ENCODE data around the gene ATP13A5. TPM values are rescaled to one million over a fixed set of nuclear protein-coding genes. Genes with fewer than 3 reads are reported as not detected.
A peak's percentile ranks its signal among the peaks of the same experiment; 100 is the strongest.

Gene ATP13A5
- total and polyA plus RNA-seq, 2 experiments from 2014 or later = not detected

DNA sequence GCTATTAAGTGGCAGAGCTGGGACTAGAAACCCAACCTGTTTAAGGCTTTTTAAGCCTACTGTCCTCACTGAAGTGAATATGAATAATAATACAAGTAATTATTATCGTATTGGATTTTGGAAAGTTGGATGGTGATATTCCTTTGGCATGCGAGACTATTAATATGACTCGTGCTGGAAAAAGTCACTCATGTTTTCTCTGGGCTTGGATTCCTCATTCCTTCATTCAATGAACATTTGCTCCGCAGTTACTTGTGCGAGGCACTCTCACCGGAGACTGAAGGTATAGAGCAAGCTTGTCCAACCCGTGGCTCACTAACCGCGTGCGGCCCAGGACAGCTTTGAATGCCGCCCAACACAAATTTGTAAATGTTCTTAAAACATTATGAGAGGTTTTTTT is 136.8 kb downstream of the ATP13A5 start:
- in situ Hi-C loops (cut with MboI) = no loop called here
- Histone ChIP-seq H3K9me2 (ENCODE audit: insufficient read depth) (no peaks in the 10 kb centered on the region), H3K9me3 (ENCODE audit: low read depth) (no peaks in the 10 kb centered on the region), H3K79me2 (ENCODE audit: insufficient read depth) (no peaks in the 10 kb centered on the region), H3K4me3 (0 out of 2 replicates have a peak overlapping the region, but pooled peaks have one; percentile 53), H3K36me3 (ENCODE audit: low read depth) (no peaks in the 10 kb centered on the region), H3K4me1 (ENCODE audit: insufficient read depth) (no peaks in the 10 kb centered on the region), H3K4me2 (ENCODE audit: unreplicated experiment) (no peak overlapping the region), H3K27me3 (replicated peaks; ENCODE audit: insufficient read depth) (peaks cover 17% of the 10 kb centered on the region), H4K20me1 (ENCODE audit: insufficient read depth) (no peaks in the 10 kb centered on the region), H3K27ac (no peak overlapping the region), H2AFZ (peak overlapping the region; percentile 79; the same call in 1 of the 2 replicates), H3F3A (ENCODE audit: insufficient read depth) (no peaks in the 10 kb centered on the region), H3K9ac (no peak overlapping the region)
- TF ChIP-seq EZH2 (IDR thresholded peaks at IDR 0.05; ENCODE audit: insufficient read depth, poor library complexity, severe bottlenecking) (no peak), EZH2phosphoT487 (IDR thresholded peaks at IDR 0.05; ENCODE audit: insufficient read depth, low read depth) (no peak)
- 45% methylated on average over 11 of the region's 11 CpGs for WGBS, 2 experiments (ENCODE audit: low coverage in 1 of 2, low lambda C conversion rate in 2 of 2, missing lambda C conversion rate in 2 of 2)
- peak; percentile 6 for DNase-seq

DNA sequence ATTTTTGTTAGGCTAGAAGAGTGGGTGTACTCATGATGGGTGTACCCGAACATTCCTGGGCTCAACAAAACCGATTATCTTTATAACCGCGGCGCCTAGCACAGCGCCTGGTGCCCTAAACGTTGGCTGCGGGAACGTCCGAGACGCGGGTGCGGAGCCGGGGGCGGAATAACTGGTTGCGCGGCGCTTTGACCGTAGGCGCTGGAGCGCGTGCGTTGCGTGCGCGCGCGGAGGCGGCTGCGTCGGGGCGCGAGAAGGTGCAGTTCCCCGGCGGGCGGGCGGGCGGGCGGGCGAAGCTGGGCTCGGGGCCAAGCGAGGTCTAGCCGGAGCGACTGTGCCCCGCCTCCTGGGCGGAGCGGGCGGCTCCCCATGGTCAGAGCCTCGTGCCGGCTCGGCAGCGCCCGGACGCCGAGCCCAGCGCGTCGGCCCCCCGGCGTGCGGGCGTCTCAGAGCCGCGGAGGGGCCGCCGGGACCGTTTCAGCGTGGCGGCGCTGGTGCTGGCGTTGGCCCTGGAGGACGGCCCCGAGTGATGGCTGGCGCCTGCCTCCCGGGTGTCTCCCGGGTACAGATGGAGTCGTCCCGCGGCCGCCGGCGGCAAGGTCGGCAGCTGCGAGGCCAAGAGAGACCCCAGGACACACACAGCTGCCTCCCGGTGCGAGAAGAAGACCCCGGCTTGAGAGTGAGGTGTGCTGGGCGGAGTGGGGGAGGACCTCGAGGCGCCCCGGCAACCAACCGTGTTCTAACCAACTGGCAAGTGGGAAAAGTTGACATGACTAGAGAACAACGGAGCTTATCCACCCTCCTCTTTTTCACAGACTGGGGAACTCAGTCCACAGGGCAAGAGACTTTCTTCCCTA is 137.5 kb downstream of the ATP13A5 start, which contains the start of gene PLAAT1:
TSS of gene PLAAT1 (plus strand) at position 373 of the 857 bp plus-strand sequence. CDS start 14,429 bp downstream, outside the sequence.
- Histone ChIP-seq H3F3A (ENCODE audit: insufficient read depth) (no peaks in the 10 kb centered on the region), H2AFZ (peak within 1 kb of the TSS; percentile 79), H3K4me2 (ENCODE audit: unreplicated experiment) (peak within 1 kb of the TSS; percentile 42), H3K9ac (no peak within 1 kb of the TSS), H3K27me3 (replicated peaks; ENCODE audit: insufficient read depth) (peaks cover 17% of the 10 kb centered on the region), H3K27ac (no peak within 1 kb of the TSS), H3K9me2 (ENCODE audit: insufficient read depth) (no peaks in the 10 kb centered on the region), H4K20me1 (ENCODE audit: insufficient read depth) (no peaks in the 10 kb centered on the region), H3K9me3 (ENCODE audit: low read depth) (no peaks in the 10 kb centered on the region), H3K4me1 (ENCODE audit: insufficient read depth) (no peaks in the 10 kb centered on the region), H3K36me3 (ENCODE audit: low read depth) (no peaks in the 10 kb centered on the region), H3K4me3 (peak within 1 kb of the TSS; percentile 59), H3K79me2 (ENCODE audit: insufficient read depth) (no peaks in the 10 kb centered on the region)
- in situ Hi-C loops (cut with MboI) = no loop called here
- 2 to 4% methylated on average over 49 to 69 of the region's 93 CpGs for WGBS, 2 experiments (ENCODE audit: low coverage in 1 of 2, low lambda C conversion rate in 2 of 2, missing lambda C conversion rate in 2 of 2)
- TF ChIP-seq EZH2phosphoT487 (IDR thresholded peaks at IDR 0.05; ENCODE audit: insufficient read depth, low read depth) = no peak
- no peak for TF ChIP-seq EZH2 (IDR thresholded peaks at IDR 0.05; ENCODE audit: insufficient read depth, poor library complexity, severe bottlenecking)
- DNase-seq = peak; percentile 55

DNA sequence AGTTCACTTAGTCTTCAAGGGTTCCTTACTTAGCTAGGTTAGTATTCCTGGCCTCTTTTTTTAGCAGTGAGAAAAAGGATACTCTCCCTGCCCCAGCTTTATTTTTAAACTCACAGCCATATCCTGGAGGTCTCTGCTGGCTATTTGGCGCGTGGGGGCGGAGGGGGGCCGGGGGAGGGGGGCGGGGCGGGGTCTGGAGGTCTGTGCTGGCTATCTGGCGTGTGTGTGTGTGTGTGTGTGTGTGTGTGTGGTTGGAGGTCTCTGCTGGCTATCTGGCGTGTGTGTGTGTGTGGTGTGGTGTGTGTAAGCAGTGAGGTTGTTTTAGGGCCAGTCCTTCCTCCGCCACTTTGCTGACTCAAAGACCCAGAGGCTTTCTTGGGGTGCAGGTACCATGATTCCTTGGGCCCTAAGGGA is 138.1 kb downstream of the ATP13A5 start:
- peak overlapping the region; percentile 42 for H3K4me2 ChIP-seq (ENCODE audit: unreplicated experiment)
- no peaks in the 10 kb centered on the region for H3F3A ChIP-seq (ENCODE audit: insufficient read depth)
- in situ Hi-C loops (cut with MboI) = no loop called here
- H3K9me2 ChIP-seq (ENCODE audit: insufficient read depth) = no peaks in the 10 kb centered on the region
- WGBS, 2 experiments (ENCODE audit: low coverage in 1 of 2, low lambda C conversion rate in 2 of 2, missing lambda C conversion rate in 2 of 2) = 10 to 26% methylated on average over 2 to 9 of the region's 9 CpGs
- peak overlapping the region; percentile 66; the same call in 1 of the 2 replicates for H2AFZ ChIP-seq
- H3K4me3 ChIP-seq = peak overlapping the region; percentile 59; the same call in 1 of the 2 replicates
- no peaks in the 10 kb centered on the region for H4K20me1 ChIP-seq (ENCODE audit: insufficient read depth)
- TF ChIP-seq EZH2 (IDR thresholded peaks at IDR 0.05; ENCODE audit: insufficient read depth, poor library complexity, severe bottlenecking) = no peak
- TF ChIP-seq EZH2phosphoT487 (IDR thresholded peaks at IDR 0.05; ENCODE audit: insufficient read depth, low read depth) = no peak
- no peaks in the 10 kb centered on the region for H3K79me2 ChIP-seq (ENCODE audit: insufficient read depth)
- H3K27me3 ChIP-seq (replicated peaks; ENCODE audit: insufficient read depth) = peaks cover 17% of the 10 kb centered on the region
- no peak overlapping the region for H3K27ac ChIP-seq
- H3K36me3 ChIP-seq (ENCODE audit: low read depth) = no peaks in the 10 kb centered on the region
- H3K9ac ChIP-seq = no peak overlapping the region
- DNase-seq = no peak
- no peaks in the 10 kb centered on the region for H3K4me1 ChIP-seq (ENCODE audit: insufficient read depth)
- no peaks in the 10 kb centered on the region for H3K9me3 ChIP-seq (ENCODE audit: low read depth)

DNA sequence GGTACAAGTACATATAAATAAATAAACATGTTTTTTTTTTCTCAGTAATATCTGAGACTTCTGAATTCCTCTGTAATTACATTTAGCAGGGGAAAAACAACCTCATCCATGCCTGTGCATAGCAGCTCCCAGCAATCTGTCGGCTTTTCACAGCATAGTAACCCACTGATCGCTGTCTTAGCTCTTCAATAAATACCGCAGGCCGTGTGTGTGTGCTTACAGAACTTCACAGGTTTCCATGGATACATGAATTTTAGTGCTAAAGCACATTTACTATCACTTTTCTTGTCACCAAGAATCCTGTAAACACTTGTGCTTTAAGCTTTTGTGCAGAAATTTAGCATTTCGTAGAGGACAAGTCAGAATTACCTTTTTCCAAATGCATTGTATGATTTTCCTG is 141.5 kb downstream of the ATP13A5 start:
- WGBS, 2 experiments (ENCODE audit: low coverage in 1 of 2, low lambda C conversion rate in 2 of 2, missing lambda C conversion rate in 2 of 2) = 47 to 53% methylated on average over 5 of the region's 5 CpGs
- in situ Hi-C loops (cut with MboI) = no loop called here

More for the DNA sequence above, 141.5 kb downstream of the ATP13A5 start:
- Histone ChIP-seq H3K27me3 (replicated peaks; ENCODE audit: insufficient read depth) (peaks cover 16% of the 10 kb centered on the region), H2AFZ (no peak overlapping the region), H4K20me1 (ENCODE audit: insufficient read depth) (no peaks in the 10 kb centered on the region), H3K9me3 (ENCODE audit: low read depth) (no peaks in the 10 kb centered on the region), H3F3A (ENCODE audit: insufficient read depth) (no peaks in the 10 kb centered on the region), H3K9ac (no peak overlapping the region), H3K4me1 (ENCODE audit: insufficient read depth) (no peaks in the 10 kb centered on the region), H3K4me3 (no peak overlapping the region), H3K9me2 (ENCODE audit: insufficient read depth) (no peaks in the 10 kb centered on the region), H3K36me3 (ENCODE audit: low read depth) (no peaks in the 10 kb centered on the region), H3K4me2 (ENCODE audit: unreplicated experiment) (no peak overlapping the region), H3K27ac (no peak overlapping the region), H3K79me2 (ENCODE audit: insufficient read depth) (no peaks in the 10 kb centered on the region)
- DNase-seq = no peak
- no peak for TF ChIP-seq EZH2phosphoT487 (IDR thresholded peaks at IDR 0.05; ENCODE audit: insufficient read depth, low read depth)
- TF ChIP-seq EZH2 (IDR thresholded peaks at IDR 0.05; ENCODE audit: insufficient read depth, poor library complexity, severe bottlenecking) = no peak
